B cell (primary cell): Measurements from ENCODE around the gene DSC1. TPM values are rescaled to one million over a fixed set of nuclear protein-coding genes. Genes with fewer than 3 reads are reported as not detected.

Experiments used
- ATAC-seq: fragments of 200-7000 bp; cut with Tn5 transposase; one replicate; pipeline ENCODE4 v1.10.0; 2021; ENCODE audit warnings: low read depth, mild to moderate bottlenecking, moderate number of reproducible peaks, moderate library complexity
- CTCF ChIA-PET: fragments of 350-600 bp; sonication (Branson Sonifier 250); formaldehyde crosslinking; loops from one replicate; lab custom pipeline; 2021; ENCODE audit warnings: antibody characterized with exemption, inconsistent platforms; lab: Charles Lee
- POLR2A ChIA-PET: fragments of 350-600 bp; sonication (Branson Sonifier 250); formaldehyde crosslinking; loops from one replicate; lab custom pipeline; 2021; ENCODE audit warnings: antibody characterized with exemption; lab: Charles Lee
- DNase-seq: peaks from one replicate; pipeline ENCODE4 v3.0.0; 2013
- H2AFZ ChIP-seq: 2 replicates; pipeline ENCODE4 v1.6.1; 2012; ENCODE audit warnings: mild to moderate bottlenecking, low read depth, low read length; ENCODE audit not compliant: insufficient read depth, poor library complexity, severe bottlenecking
- H3K27ac ChIP-seq, 2 donors: 1 replicate in 1 of 2; 2 replicates in 1 of 2; pipeline ENCODE4 v1.5.1; 2012 to 2013; ENCODE audit warnings: low read length in 2 of 2, mild to moderate bottlenecking in 2 of 2, moderate library complexity in 1 of 2
- H3K27me3 ChIP-seq, 4 experiments: fragments of 200-600 bp in 1 of 4; sonication (generic) in 1 of 4; replicated peaks in 1 of 4; 1 replicate in 2 of 4; 2 replicates in 2 of 4; pipeline versions ENCODE4 v1.6.1 to v1.7.0; 2013 to 2016; ENCODE audit warnings: low read length in 3 of 4, mild to moderate bottlenecking in 2 of 4, mixed read lengths in 1 of 4, moderate library complexity in 1 of 4; ENCODE audit not compliant: insufficient read depth in 4 of 4, control insufficient read depth in 3 of 4; ENCODE audit errors: control extremely low read depth in 1 of 4
- H3K36me3 ChIP-seq, 2 experiments: replicated peaks in 1 of 2; 1 replicate in 1 of 2; 2 replicates in 1 of 2; pipeline versions ENCODE4 v1.6.1 to v1.7.1; 2013; ENCODE audit warnings: low read length in 1 of 2; ENCODE audit not compliant: insufficient read depth in 2 of 2, control insufficient read depth in 1 of 2; ENCODE audit errors: control extremely low read depth in 1 of 2, extremely low read depth in 1 of 2
- H3K4me1 ChIP-seq, 2 donors: fragments of 200-600 bp in 1 of 2; sonication (generic) in 1 of 2; 1 replicate in 1 of 2; 2 replicates in 1 of 2; pipeline versions ENCODE4 v1.5.1 to v1.6.1; 2013 to 2017; ENCODE audit warnings: low read length in 2 of 2; ENCODE audit not compliant: control insufficient read depth in 2 of 2, insufficient read depth in 2 of 2
- H3K4me2 ChIP-seq: replicated peaks from 2 replicates; pipeline ENCODE3; 2012; ENCODE audit warnings: mild to moderate bottlenecking, low read depth, low read length; ENCODE audit not compliant: poor library complexity, severe bottlenecking
- H3K4me3 ChIP-seq, 5 experiments: fragments of 200-600 bp in 1 of 5; sonication (generic) in 1 of 5; 1 replicate in 3 of 5; 2 replicates in 2 of 5; pipeline versions ENCODE4 v1.5.1 to v1.7.0; 2011 to 2016; ENCODE audit warnings: low read length in 4 of 5, mild to moderate bottlenecking in 4 of 5, low read depth in 2 of 5, control low read depth in 1 of 5, moderate library complexity in 1 of 5; ENCODE audit not compliant: insufficient read depth in 1 of 5; ENCODE audit errors: control extremely low read depth in 1 of 5, extremely low read depth in 1 of 5
- H3K79me2 ChIP-seq: fragments of 200-600 bp; sonication (generic); one replicate; pipeline ENCODE4 v1.6.0; 2016; ENCODE audit warnings: low read length; ENCODE audit not compliant: control insufficient read depth, insufficient read depth
- H3K9ac ChIP-seq: fragments of 200-600 bp; sonication (generic); 2 replicates; pipeline ENCODE4 v1.6.1; 2017; ENCODE audit warnings: mild to moderate bottlenecking, low read length, moderate library complexity
- H3K9me3 ChIP-seq, 3 donors: one replicate each; pipeline versions ENCODE4 v1.6.1 to v1.7.1; 2013; ENCODE audit warnings: low read length in 2 of 3; ENCODE audit not compliant: control insufficient read depth in 2 of 3, insufficient read depth in 1 of 3; ENCODE audit errors: control extremely low read depth in 1 of 3
- H4K20me1 ChIP-seq: 2 replicates; pipeline ENCODE4 v1.6.0; 2012; ENCODE audit warnings: mild to moderate bottlenecking, low read length; ENCODE audit not compliant: insufficient read depth, control insufficient read depth, poor library complexity, severe bottlenecking
- H3K27ac Mint-ChIP-seq: one replicate; pipeline ENCODE4 v1.8.0; 2021; ENCODE audit warnings: mixed read lengths
- H3K27me3 Mint-ChIP-seq: one replicate; pipeline ENCODE4 v1.8.0; 2021; ENCODE audit warnings: mixed read lengths
- H3K4me1 Mint-ChIP-seq: one replicate; pipeline ENCODE4 v1.8.0; 2021; ENCODE audit warnings: mixed read lengths
- H3K4me3 Mint-ChIP-seq: one replicate; pipeline ENCODE4 v1.8.0; 2021; ENCODE audit warnings: mixed read lengths
- H3K9me3 Mint-ChIP-seq: one replicate; pipeline ENCODE4 v1.8.0; 2022; ENCODE audit warnings: mixed read lengths; ENCODE audit not compliant: insufficient read depth
- CTCF ChIP-seq: fragments of 200-600 bp; IDR thresholded peaks from one replicate; pipeline ENCODE4 v1.8.0; 2022; ENCODE audit warnings: antibody characterized with exemption, mild to moderate bottlenecking
- EZH2 ChIP-seq: IDR thresholded peaks from 2 replicates; pipeline ENCODE4 v1.6.1; 2012; ENCODE audit warnings: borderline replicate concordance, low read depth, mild to moderate bottlenecking, moderate library complexity, low read length; ENCODE audit not compliant: insufficient read depth, poor library complexity, severe bottlenecking
- WGBS: methylation state at CpG from one replicate; pipeline ENCODE4 v1.1.5; 2013; ENCODE audit warnings: missing lambda C conversion rate; ENCODE audit not compliant: insufficient coverage; 5-methylcytosine and 5-hydroxymethylcytosine counted together
- intact Hi-C: fragments of 100-400 bp; cut with micrococcal nuclease; formaldehyde crosslinking; loops from one replicate; pipeline ENCODE4 v1.10.0; 2022
- polyA plus RNA-seq: library from polyadenylated mRNA; depleted of rRNA; stranded (reverse); fragments of >200 nt; gene quantifications from 2 replicates; pipeline ENCODE4 v1.2.3, GENCODE V29; 2012
- total RNA-seq, 2 donors: library from RNA; stranded (reverse); fragments of 120-200 nt in 1 of 2; gene quantifications; 1 replicate in 1 of 2; 2 replicates in 1 of 2; pipeline versions ENCODE4 v1.2.3 to v1.2.4, GENCODE V29; 2013 to 2022

DSC1 gene
- total and polyA plus RNA-seq, 2 donors (not counting 1 experiment from before 2014, with no cell fraction given): not detected

GRCh38 chr18:31103423-31103822 is 59.2 kb downstream of the DSC1 start:
- Mint-ChIP-seq H3K27ac (no peak overlapping the region), H3K27me3 (peaks cover 34% of the 10 kb centered on the region), H3K4me3 (no peak overlapping the region), H3K4me1 (no peaks in the 10 kb centered on the region), H3K9me3 (no peaks in the 10 kb centered on the region)
- H3K9me3 ChIP-seq: peaks cover 0 to 11% (median 0%) of the 10 kb centered on the region in 3 donors
- H2AFZ ChIP-seq: no peak overlapping the region
- no peaks in the 10 kb centered on the region for H4K20me1 ChIP-seq
- no peaks in the 10 kb centered on the region for H3K79me2 ChIP-seq
- CTCF ChIA-PET: no interaction called here
- POLR2A ChIA-PET: no interaction called here
- ATAC-seq (no peak), DNase-seq (no peak)
- H3K4me2 ChIP-seq: no peak overlapping the region
- no peak overlapping the region for H3K27ac ChIP-seq
- no peak overlapping the region for H3K9ac ChIP-seq
- intact Hi-C loops: no loop called here
- H3K36me3 ChIP-seq: no peaks in the 10 kb centered on the region
- TF ChIP-seq CTCF: no peak
- no peak for TF ChIP-seq EZH2
- 96% methylated on average over 3 of the region's 3 CpGs for WGBS
- H3K4me3 ChIP-seq: no peak overlapping the region
- H3K4me1 ChIP-seq: no peaks in the 10 kb centered on the region
- peaks cover 0 to 13% (median 3%) of the 10 kb centered on the region in 4 experiments for H3K27me3 ChIP-seq

DNA sequence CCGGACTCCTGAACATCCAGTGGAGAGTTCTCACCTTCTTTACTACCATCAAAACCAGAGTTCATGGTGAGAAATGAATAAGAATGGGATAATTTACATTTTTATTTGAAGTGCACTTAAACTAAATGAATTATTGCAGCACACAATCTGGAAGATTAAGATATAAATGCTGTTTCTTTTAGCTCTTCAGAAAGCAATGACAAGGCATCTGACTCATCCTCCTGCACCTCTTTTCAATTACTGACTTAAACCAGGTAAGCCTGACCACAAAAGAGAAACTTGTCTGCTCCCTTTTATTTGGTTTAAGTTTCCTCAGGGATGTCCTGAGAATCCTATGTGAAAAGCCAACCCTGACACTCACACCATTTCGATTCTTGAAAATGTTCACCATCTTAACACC is 59.7 kb downstream of the DSC1 start:
- H4K20me1 ChIP-seq: no peaks in the 10 kb centered on the region
- no peaks in the 10 kb centered on the region for H3K4me1 ChIP-seq
- ATAC-seq: no peak
- H3K9me3 Mint-ChIP-seq: no peaks in the 10 kb centered on the region
- no peak overlapping the region for H3K9ac ChIP-seq
- H3K9me3 ChIP-seq: peaks cover 0 to 11% (median 0%) of the 10 kb centered on the region in 3 donors
- H3K36me3 ChIP-seq: no peaks in the 10 kb centered on the region
- no peaks in the 10 kb centered on the region for H3K4me1 Mint-ChIP-seq
- DNase-seq: no peak
- no peak overlapping the region for H3K4me3 Mint-ChIP-seq
- CTCF ChIA-PET: no interaction called here
- intact Hi-C loops: no loop called here
- TF ChIP-seq EZH2 (no peak), CTCF (no peak)
- no CpG with 5 or more reads among the region's 2 CpGs for WGBS
- H3K27ac Mint-ChIP-seq: no peak overlapping the region
- POLR2A ChIA-PET: no interaction called here
- no peak overlapping the region for H3K4me3 ChIP-seq
- H3K79me2 ChIP-seq: no peaks in the 10 kb centered on the region
- H3K27ac ChIP-seq: no peak overlapping the region
- peaks cover 0 to 13% (median 3%) of the 10 kb centered on the region in 4 experiments for H3K27me3 ChIP-seq
- peaks cover 34% of the 10 kb centered on the region for H3K27me3 Mint-ChIP-seq
- no peak overlapping the region for H3K4me2 ChIP-seq
- no peak overlapping the region for H2AFZ ChIP-seq
